ENCODE data around the gene ZNF319.

The ZNF319 gene

GRCh38 chr16:57999971-58000705 is at the start of gene ZNF319:
ZNF319 (minus strand) TSS chr16:58000672; CDS start chr16:57998265, 2,407 bp downstream.
- peak within 1 kb of the TSS; percentile 81 for H3K4me3 ChIP-seq (replicated peaks; ENCODE audit: low read depth, low read length)
- no peak for DNase-seq (ENCODE audit: low read depth)
- TF ChIP-seq CTCF (IDR thresholded peaks at IDR 0.05; ENCODE audit: low read length, missing control alignments) = no peak

GRCh38 chr16:58049232-58050185 is 49.0 kb upstream of the ZNF319 start:
- TF ChIP-seq CTCF (IDR thresholded peaks at IDR 0.05; ENCODE audit: low read length, missing control alignments) = no peak
- no peak for DNase-seq (ENCODE audit: low read depth)
- no peak overlapping the region for H3K4me3 ChIP-seq (replicated peaks; ENCODE audit: low read depth, low read length)

GRCh38 chr16:58048494-58049231 is 48.2 kb upstream of the ZNF319 start:
- no peak overlapping the region for H3K4me3 ChIP-seq (replicated peaks; ENCODE audit: low read depth, low read length)
- no peak for DNase-seq (ENCODE audit: low read depth)
- TF ChIP-seq CTCF (IDR thresholded peaks at IDR 0.05; ENCODE audit: low read length, missing control alignments) = no peak

- no peak for TF ChIP-seq CTCF (IDR thresholded peaks at IDR 0.05; ENCODE audit: low read length, missing control alignments)
- DNase-seq (ENCODE audit: low read depth) = peak; percentile 3
- H3K4me3 ChIP-seq (replicated peaks; ENCODE audit: low read depth, low read length) = no peak overlapping the region
Observed at GRCh38 chr16:58047557-58048348, 47.3 kb upstream of the ZNF319 start.

- no peak for TF ChIP-seq CTCF (IDR thresholded peaks at IDR 0.05; ENCODE audit: low read length, missing control alignments)
- no peak overlapping the region for H3K4me3 ChIP-seq (replicated peaks; ENCODE audit: low read depth, low read length)
- DNase-seq (ENCODE audit: low read depth) = no peak
Observed at GRCh38 chr16:58046936-58047335, 46.5 kb upstream of the ZNF319 start.
